ENCODE results near the gene NISCH.

The NISCH gene

GRCh38 chr3:52494886-52495495 is 39.6 kb downstream of the NISCH start, which contains the start of gene STAB1:
Gene STAB1 (plus strand): TSS chr3:52495338. CDS start chr3:52495414, 76 bp downstream.
- no peak for DNase-seq (ENCODE audit: low spot score)
- in situ Hi-C loops (cut with MboI; ENCODE audit: low sequenced_read_pairs, unreplicated experiment), result no loop called here
- TF ChIP-seq, protein P1, sequence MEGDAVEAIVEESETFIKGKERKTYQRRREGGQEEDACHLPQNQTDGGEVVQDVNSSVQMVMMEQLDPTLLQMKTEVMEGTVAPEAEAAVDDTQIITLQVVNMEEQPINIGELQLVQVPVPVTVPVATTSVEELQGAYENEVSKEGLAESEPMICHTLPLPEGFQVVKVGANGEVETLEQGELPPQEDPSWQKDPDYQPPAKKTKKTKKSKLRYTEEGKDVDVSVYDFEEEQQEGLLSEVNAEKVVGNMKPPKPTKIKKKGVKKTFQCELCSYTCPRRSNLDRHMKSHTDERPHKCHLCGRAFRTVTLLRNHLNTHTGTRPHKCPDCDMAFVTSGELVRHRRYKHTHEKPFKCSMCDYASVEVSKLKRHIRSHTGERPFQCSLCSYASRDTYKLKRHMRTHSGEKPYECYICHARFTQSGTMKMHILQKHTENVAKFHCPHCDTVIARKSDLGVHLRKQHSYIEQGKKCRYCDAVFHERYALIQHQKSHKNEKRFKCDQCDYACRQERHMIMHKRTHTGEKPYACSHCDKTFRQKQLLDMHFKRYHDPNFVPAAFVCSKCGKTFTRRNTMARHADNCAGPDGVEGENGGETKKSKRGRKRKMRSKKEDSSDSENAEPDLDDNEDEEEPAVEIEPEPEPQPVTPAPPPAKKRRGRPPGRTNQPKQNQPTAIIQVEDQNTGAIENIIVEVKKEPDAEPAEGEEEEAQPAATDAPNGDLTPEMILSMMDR (IDR thresholded peaks at IDR 0.05; ENCODE audit: borderline replicate concordance, control extremely low read depth, extremely low read depth, insufficient read depth, missing control alignments), result no peak

DNA sequence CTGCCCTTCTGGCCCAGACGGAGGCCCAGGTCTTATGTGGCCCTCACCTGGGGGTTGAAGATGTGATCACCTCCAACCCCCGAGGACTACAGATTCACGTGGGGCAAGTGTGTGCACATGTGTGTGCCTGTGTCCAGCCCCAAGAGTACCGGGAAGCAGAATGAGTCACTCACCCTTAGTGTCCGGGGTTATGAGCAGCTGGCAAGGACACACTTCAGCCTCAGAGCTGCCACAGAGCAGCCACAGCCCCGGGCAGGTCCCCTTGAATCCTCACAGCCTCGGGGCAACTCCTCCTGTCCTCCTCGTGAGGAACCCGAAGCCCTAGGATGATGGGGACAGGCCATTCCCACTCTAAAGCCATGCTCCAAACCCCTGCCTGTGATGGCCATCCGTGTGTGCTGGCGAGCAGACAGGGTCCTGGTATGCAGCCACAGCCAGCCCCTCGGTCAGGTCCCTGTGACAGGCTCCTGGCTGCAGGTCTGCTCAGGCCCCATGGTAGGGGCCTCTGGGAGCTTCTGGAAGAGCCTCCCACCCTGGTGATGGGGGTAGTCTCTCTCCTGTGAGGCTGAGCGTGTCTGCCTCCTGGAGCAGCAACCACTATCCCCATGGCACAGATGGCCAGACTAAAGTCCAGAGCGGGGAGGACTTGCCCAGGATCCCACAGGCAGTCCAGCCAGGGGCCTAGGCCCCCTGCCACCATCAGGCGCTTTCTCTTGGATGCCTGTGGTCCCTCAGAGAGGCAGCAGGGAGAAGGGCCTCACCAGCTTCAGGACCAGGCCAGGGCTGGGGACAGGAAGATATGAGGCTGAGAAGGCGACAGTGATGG is 40.6 kb downstream of the NISCH start:
- in situ Hi-C loops (cut with MboI; ENCODE audit: low sequenced_read_pairs, unreplicated experiment), result no loop called here
- no peak for DNase-seq (ENCODE audit: low spot score)
- TF ChIP-seq, protein P1 (IDR thresholded peaks at IDR 0.05; ENCODE audit: borderline replicate concordance, control extremely low read depth, extremely low read depth, insufficient read depth, missing control alignments), result no peak

GRCh38 chr3:52498137-52499054 is 43.0 kb downstream of the NISCH start:
- DNase-seq (ENCODE audit: low spot score), result no peak
- in situ Hi-C loops (cut with MboI; ENCODE audit: low sequenced_read_pairs, unreplicated experiment), result no loop called here
- TF ChIP-seq, protein P1 (IDR thresholded peaks at IDR 0.05; ENCODE audit: borderline replicate concordance, control extremely low read depth, extremely low read depth, insufficient read depth, missing control alignments), result no peak

DNA sequence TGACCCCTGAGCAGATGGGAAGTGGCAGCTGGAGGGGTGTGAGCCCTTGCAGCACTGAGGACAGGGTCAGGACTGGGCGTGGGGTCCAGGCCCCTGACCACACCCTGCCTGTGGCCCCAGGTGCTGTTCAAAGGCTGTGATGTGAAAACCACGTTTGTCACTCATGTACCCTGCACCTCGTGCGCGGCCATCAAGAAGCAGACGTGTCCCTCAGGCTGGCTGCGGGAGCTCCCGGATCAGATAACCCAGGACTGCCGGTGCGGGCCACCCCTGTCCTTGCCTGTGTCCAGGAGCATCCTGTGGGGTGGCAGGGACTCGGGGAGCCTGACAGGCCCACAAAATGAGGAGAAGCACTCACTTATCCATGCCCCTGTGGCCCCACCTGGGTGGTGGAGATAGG is 45.6 kb downstream of the NISCH start:
- in situ Hi-C loops (cut with MboI; ENCODE audit: low sequenced_read_pairs, unreplicated experiment), result no loop called here
- TF ChIP-seq, protein P1 (IDR thresholded peaks at IDR 0.05; ENCODE audit: borderline replicate concordance, control extremely low read depth, extremely low read depth, insufficient read depth, missing control alignments), result no peak
- DNase-seq (ENCODE audit: low spot score), result no peak

DNA sequence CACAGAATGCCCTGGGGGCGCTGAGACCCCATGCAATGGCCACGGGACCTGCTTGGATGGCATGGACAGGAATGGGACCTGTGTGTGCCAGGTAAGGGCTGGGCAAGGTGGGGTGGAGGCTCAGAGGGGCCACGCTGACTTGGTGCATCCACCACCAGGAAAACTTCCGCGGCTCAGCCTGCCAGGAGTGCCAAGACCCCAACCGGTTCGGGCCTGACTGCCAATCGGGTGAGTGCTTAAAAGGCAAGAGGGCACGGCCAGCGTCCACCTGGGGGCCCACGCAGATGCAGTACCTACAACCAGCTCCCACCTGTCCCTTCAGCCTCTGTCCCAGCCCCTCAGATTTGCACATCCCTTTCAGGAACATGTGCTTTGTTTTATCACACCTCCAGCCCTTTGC is 46.6 kb downstream of the NISCH start:
- TF ChIP-seq, protein P1 (IDR thresholded peaks at IDR 0.05; ENCODE audit: borderline replicate concordance, control extremely low read depth, extremely low read depth, insufficient read depth, missing control alignments), result no peak
- no peak for DNase-seq (ENCODE audit: low spot score)

GRCh38 chr3:52502808-52503350 is 47.5 kb downstream of the NISCH start:
- DNase-seq (ENCODE audit: low spot score), result no peak
- in situ Hi-C loops (cut with MboI; ENCODE audit: low sequenced_read_pairs, unreplicated experiment), result no loop called here
- TF ChIP-seq, protein P1 (IDR thresholded peaks at IDR 0.05; ENCODE audit: borderline replicate concordance, control extremely low read depth, extremely low read depth, insufficient read depth, missing control alignments), result no peak

More for the DNA sequence above, 46.6 kb downstream of the NISCH start:
- in situ Hi-C loops (cut with MboI; ENCODE audit: low sequenced_read_pairs, unreplicated experiment), result no loop called here
